Measurements from ENCODE around the gene RHCG.

- TF ChIP-seq CTCF (conservative IDR thresholded peaks at IDR 0.05 in 1 of 2, IDR thresholded peaks at IDR 0.05 in 1 of 2; ENCODE audit: low read depth in 1 of 2, low read length in 2 of 2) = no peak
- TF ChIP-seq EZH2 (IDR thresholded peaks at IDR 0.05; ENCODE audit: low read length, missing control alignments) = no peak
Observed at GRCh38 chr15:89492934-89493631, 3.3 kb downstream of the RHCG start.
